PC-3 (cell line): ENCODE data around the gene LDLR.

ENCODE experiments used
- EZH2 ChIP-seq: fragments of 300-600 bp; sonication (generic); IDR thresholded peaks from one replicate; pipeline ENCODE4 v1.6.1; 2017; ENCODE audit warnings: antibody characterized with exemption, mild to moderate bottlenecking, low read length; ENCODE audit not compliant: unreplicated experiment
- TF ChIP-seq, protein P1 (sequence below): fragments of 300-600 bp; sonication (generic); conservative IDR thresholded peaks from 2 replicates; pipeline ENCODE4 v1.5.1; 2017; ENCODE audit warnings: antibody characterized with exemption, low read depth, mild to moderate bottlenecking, low read length

DNA sequence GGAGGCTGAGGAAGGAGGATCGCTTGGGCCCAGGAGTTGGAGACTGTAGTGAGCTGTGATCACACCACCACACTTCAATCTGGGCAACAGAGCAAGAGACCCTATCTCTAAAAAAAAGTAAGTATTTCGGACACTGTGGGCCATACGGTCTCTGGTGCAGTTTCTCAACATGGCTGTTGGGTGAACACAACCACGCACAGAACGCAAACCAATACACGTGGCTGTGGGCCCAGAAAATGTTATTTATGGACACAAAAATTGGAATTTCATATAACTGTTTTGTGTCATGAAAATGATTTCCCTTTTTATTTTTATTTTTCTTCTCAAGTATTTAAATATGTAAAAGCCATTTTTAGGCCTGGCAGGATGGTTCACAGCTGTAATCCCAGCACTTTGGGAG lies 19.5 kb downstream of the LDLR start:
- TF ChIP-seq, protein P1, sequence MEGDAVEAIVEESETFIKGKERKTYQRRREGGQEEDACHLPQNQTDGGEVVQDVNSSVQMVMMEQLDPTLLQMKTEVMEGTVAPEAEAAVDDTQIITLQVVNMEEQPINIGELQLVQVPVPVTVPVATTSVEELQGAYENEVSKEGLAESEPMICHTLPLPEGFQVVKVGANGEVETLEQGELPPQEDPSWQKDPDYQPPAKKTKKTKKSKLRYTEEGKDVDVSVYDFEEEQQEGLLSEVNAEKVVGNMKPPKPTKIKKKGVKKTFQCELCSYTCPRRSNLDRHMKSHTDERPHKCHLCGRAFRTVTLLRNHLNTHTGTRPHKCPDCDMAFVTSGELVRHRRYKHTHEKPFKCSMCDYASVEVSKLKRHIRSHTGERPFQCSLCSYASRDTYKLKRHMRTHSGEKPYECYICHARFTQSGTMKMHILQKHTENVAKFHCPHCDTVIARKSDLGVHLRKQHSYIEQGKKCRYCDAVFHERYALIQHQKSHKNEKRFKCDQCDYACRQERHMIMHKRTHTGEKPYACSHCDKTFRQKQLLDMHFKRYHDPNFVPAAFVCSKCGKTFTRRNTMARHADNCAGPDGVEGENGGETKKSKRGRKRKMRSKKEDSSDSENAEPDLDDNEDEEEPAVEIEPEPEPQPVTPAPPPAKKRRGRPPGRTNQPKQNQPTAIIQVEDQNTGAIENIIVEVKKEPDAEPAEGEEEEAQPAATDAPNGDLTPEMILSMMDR: no peak
- no peak for TF ChIP-seq EZH2
